Measurements from ENCODE around the gene MREG.

The MREG gene

DNA sequence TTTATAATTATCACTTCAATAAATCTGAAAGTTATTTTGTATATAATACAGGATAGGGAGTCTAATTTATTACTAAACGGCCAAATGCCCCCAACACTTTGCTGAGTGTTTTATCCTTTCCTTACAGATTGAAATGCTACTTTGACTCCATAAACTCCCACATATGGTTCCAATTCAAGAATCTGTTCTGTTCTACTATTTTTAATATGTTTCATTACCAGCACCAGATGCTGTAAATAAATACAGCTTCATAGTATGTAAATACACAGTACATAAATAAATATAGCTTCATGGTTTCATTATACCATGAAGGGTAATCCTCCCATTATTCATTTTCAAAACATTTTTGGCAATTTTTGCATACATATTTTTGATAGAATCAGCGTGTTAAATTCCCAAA lies 34.0 kb upstream of the MREG start:
- Histone ChIP-seq H2AFZ (ENCODE audit: insufficient read depth, low read length, poor library complexity) (no peak overlapping the region), H3K79me1 (ENCODE audit: low read length) (no peaks in the 10 kb centered on the region), H3K9ac (ENCODE audit: low read length) (no peak overlapping the region), H2BK12ac (ENCODE audit: low read length) (no peak overlapping the region), H3K4me3 (ENCODE audit: low read depth, low read length) (no peak overlapping the region), H3K9me3 (ENCODE audit: insufficient read depth, low read depth, low read length) (no peaks in the 10 kb centered on the region), H2AK5ac (ENCODE audit: low read length) (no peak overlapping the region), H4K91ac (ENCODE audit: low read depth, low read length) (no peak overlapping the region), H2BK5ac (ENCODE audit: low read depth, low read length, poor library complexity) (no peak overlapping the region), H4K8ac (ENCODE audit: low read depth, low read length) (no peak overlapping the region), H3K18ac (ENCODE audit: low read length) (no peak overlapping the region), H3K4me2 (ENCODE audit: low read length) (no peak overlapping the region), H3K27ac (ENCODE audit: low read depth, low read length) (no peak overlapping the region), H2BK120ac (ENCODE audit: insufficient read depth, low read length, poor library complexity) (no peak overlapping the region), H3K14ac (ENCODE audit: low read length) (no peak overlapping the region), H3K4ac (ENCODE audit: low read depth, low read length) (no peak overlapping the region), H3K79me2 (ENCODE audit: control insufficient read depth, insufficient read depth, low read length, poor library complexity) (no peaks in the 10 kb centered on the region), H3K4me1 (ENCODE audit: control insufficient read depth in 1 of 2, insufficient read depth in 2 of 2, low read length in 2 of 2) (no peaks in the 10 kb centered on the region), H3K27me3 (ENCODE audit: insufficient read depth, low read length) (no peaks in the 10 kb centered on the region), H4K12ac (ENCODE audit: low read depth, low read length) (no peak overlapping the region), H3K36me3 (ENCODE audit: control insufficient read depth in 1 of 2, insufficient read depth in 2 of 2, low read length in 2 of 2) (peaks cover 0 to 1% of the 10 kb centered on the region in 2 experiments), H3K23ac (ENCODE audit: low read length) (no peak overlapping the region)
- no CpG with 5 or more reads among the region's 2 CpGs for WGBS (ENCODE audit: extremely low coverage, insufficient coverage, insufficient read length)
- no peak for DNase-seq

- Histone ChIP-seq H2BK120ac (ENCODE audit: insufficient read depth, low read length, poor library complexity) (no peak overlapping the region), H3K79me2 (ENCODE audit: control insufficient read depth, insufficient read depth, low read length, poor library complexity) (no peaks in the 10 kb centered on the region), H3K18ac (ENCODE audit: low read length) (no peak overlapping the region), H3K27ac (ENCODE audit: low read depth, low read length) (no peak overlapping the region), H2AFZ (ENCODE audit: insufficient read depth, low read length, poor library complexity) (no peak overlapping the region), H3K4ac (ENCODE audit: low read depth, low read length) (no peak overlapping the region), H4K91ac (ENCODE audit: low read depth, low read length) (no peak overlapping the region), H3K27me3 (ENCODE audit: insufficient read depth, low read length) (no peaks in the 10 kb centered on the region), H4K8ac (ENCODE audit: low read depth, low read length) (no peak overlapping the region), H2BK12ac (ENCODE audit: low read length) (no peak overlapping the region), H3K79me1 (ENCODE audit: low read length) (no peaks in the 10 kb centered on the region), H3K9ac (ENCODE audit: low read length) (no peak overlapping the region), H3K4me3 (ENCODE audit: low read depth, low read length) (no peak overlapping the region), H2BK5ac (ENCODE audit: low read depth, low read length, poor library complexity) (no peak overlapping the region), H2AK5ac (ENCODE audit: low read length) (no peak overlapping the region), H3K23ac (ENCODE audit: low read length) (no peak overlapping the region), H3K14ac (ENCODE audit: low read length) (no peak overlapping the region), H3K36me3 (ENCODE audit: control insufficient read depth in 1 of 2, insufficient read depth in 2 of 2, low read length in 2 of 2) (peaks cover 0 to 1% of the 10 kb centered on the region in 2 experiments), H3K4me2 (ENCODE audit: low read length) (no peak overlapping the region), H3K9me3 (ENCODE audit: insufficient read depth, low read depth, low read length) (no peaks in the 10 kb centered on the region), H3K4me1 (ENCODE audit: control insufficient read depth in 1 of 2, insufficient read depth in 2 of 2, low read length in 2 of 2) (no peaks in the 10 kb centered on the region), H4K12ac (ENCODE audit: low read depth, low read length) (no peak overlapping the region)
- no peak for DNase-seq
- no CpG with 5 or more reads among the region's 5 CpGs for WGBS (ENCODE audit: extremely low coverage, insufficient coverage, insufficient read length)
These were observed 31.6 kb upstream of the MREG start for GRCh38 chr2:216044883-216045486.

DNA sequence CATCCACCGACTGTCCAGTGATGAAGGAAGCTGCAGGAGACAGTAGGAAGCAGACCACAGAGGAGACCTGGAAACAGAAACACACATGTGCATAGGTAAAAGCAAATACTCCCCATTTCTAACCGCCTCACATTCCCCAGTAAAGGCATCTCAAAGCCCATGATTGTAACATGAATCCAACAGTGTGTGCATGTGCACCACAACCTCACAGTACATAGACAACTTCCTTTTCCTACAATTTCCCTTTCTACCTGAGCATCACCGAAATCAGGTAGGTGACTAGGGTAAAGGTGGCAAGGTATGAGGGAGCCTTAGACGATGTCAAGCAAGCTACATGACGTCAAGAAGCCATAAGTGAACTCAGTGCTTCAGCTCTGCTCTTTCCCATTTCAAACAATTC lies 30.6 kb upstream of the MREG start:
- Histone ChIP-seq H3K4me1 (ENCODE audit: control insufficient read depth in 1 of 2, insufficient read depth in 2 of 2, low read length in 2 of 2) (no peaks in the 10 kb centered on the region), H3K79me1 (ENCODE audit: low read length) (no peaks in the 10 kb centered on the region), H3K36me3 (ENCODE audit: control insufficient read depth in 1 of 2, insufficient read depth in 2 of 2, low read length in 2 of 2) (peaks cover 0 to 1% of the 10 kb centered on the region in 2 experiments), H3K27me3 (ENCODE audit: insufficient read depth, low read length) (no peaks in the 10 kb centered on the region), H2AFZ (ENCODE audit: insufficient read depth, low read length, poor library complexity) (no peak overlapping the region), H4K91ac (ENCODE audit: low read depth, low read length) (no peak overlapping the region), H3K9ac (ENCODE audit: low read length) (no peak overlapping the region), H4K8ac (ENCODE audit: low read depth, low read length) (no peak overlapping the region), H3K27ac (ENCODE audit: low read depth, low read length) (no peak overlapping the region), H2AK5ac (ENCODE audit: low read length) (no peak overlapping the region), H2BK120ac (ENCODE audit: insufficient read depth, low read length, poor library complexity) (no peak overlapping the region), H3K18ac (ENCODE audit: low read length) (no peak overlapping the region), H3K9me3 (ENCODE audit: insufficient read depth, low read depth, low read length) (no peaks in the 10 kb centered on the region), H2BK12ac (ENCODE audit: low read length) (no peak overlapping the region), H4K12ac (ENCODE audit: low read depth, low read length) (no peak overlapping the region), H3K4me3 (ENCODE audit: low read depth, low read length) (no peak overlapping the region), H3K23ac (ENCODE audit: low read length) (no peak overlapping the region), H3K4me2 (ENCODE audit: low read length) (no peak overlapping the region), H3K79me2 (ENCODE audit: control insufficient read depth, insufficient read depth, low read length, poor library complexity) (no peaks in the 10 kb centered on the region), H2BK5ac (ENCODE audit: low read depth, low read length, poor library complexity) (no peak overlapping the region), H3K14ac (ENCODE audit: low read length) (no peak overlapping the region), H3K4ac (ENCODE audit: low read depth, low read length) (no peak overlapping the region)
- no peak for DNase-seq
- no CpG with 5 or more reads among the region's 5 CpGs for WGBS (ENCODE audit: extremely low coverage, insufficient coverage, insufficient read length)

DNA sequence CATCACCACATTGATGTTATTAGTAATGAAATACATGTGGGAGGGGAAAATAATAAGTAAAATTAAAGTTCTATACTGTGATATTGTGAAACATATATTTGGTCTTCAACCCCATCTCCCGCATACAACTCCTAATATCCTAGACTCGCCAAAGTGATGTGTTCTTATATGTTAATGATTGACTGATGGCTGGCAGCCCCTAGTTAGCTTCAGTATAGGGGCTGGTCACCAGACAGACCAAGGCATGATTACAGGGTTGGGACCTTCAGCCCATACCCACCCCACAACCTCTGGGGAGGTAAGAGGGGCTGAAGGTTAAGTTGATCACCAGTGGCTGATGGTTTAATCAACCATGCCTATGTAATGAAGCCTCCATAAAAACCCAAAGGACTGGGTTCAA lies 28.1 kb upstream of the MREG start:
- no CpG with 5 or more reads among the region's 2 CpGs for WGBS (ENCODE audit: extremely low coverage, insufficient coverage, insufficient read length)
- no peak overlapping the region for H3K23ac ChIP-seq (ENCODE audit: low read length)
- H3K27me3 ChIP-seq (ENCODE audit: insufficient read depth, low read length) = no peaks in the 10 kb centered on the region

More for the DNA sequence above, 28.1 kb upstream of the MREG start:
- H3K9me3 ChIP-seq (ENCODE audit: insufficient read depth, low read depth, low read length) = no peaks in the 10 kb centered on the region
- no peak overlapping the region for H3K4me2 ChIP-seq (ENCODE audit: low read length)
- no peak overlapping the region for H3K27ac ChIP-seq (ENCODE audit: low read depth, low read length)
- no peak overlapping the region for H3K14ac ChIP-seq (ENCODE audit: low read length)
- H2BK5ac ChIP-seq (ENCODE audit: low read depth, low read length, poor library complexity) = no peak overlapping the region
- H3K4me1 ChIP-seq (ENCODE audit: control insufficient read depth in 1 of 2, insufficient read depth in 2 of 2, low read length in 2 of 2) = no peaks in the 10 kb centered on the region
- no peak overlapping the region for H2BK12ac ChIP-seq (ENCODE audit: low read length)
- no peak overlapping the region for H4K91ac ChIP-seq (ENCODE audit: low read depth, low read length)
- H3K79me2 ChIP-seq (ENCODE audit: control insufficient read depth, insufficient read depth, low read length, poor library complexity) = no peaks in the 10 kb centered on the region
- H3K36me3 ChIP-seq (ENCODE audit: control insufficient read depth in 1 of 2, insufficient read depth in 2 of 2, low read length in 2 of 2) = no peaks in the 10 kb centered on the region
- no peak for DNase-seq
- H3K4me3 ChIP-seq (ENCODE audit: low read depth, low read length) = no peak overlapping the region
- no peak overlapping the region for H2BK120ac ChIP-seq (ENCODE audit: insufficient read depth, low read length, poor library complexity)
- no peak overlapping the region for H3K9ac ChIP-seq (ENCODE audit: low read length)
- no peak overlapping the region for H4K8ac ChIP-seq (ENCODE audit: low read depth, low read length)
- no peak overlapping the region for H4K12ac ChIP-seq (ENCODE audit: low read depth, low read length)
- no peak overlapping the region for H3K18ac ChIP-seq (ENCODE audit: low read length)
- H3K4ac ChIP-seq (ENCODE audit: low read depth, low read length) = no peak overlapping the region
- H2AK5ac ChIP-seq (ENCODE audit: low read length) = no peak overlapping the region
- no peaks in the 10 kb centered on the region for H3K79me1 ChIP-seq (ENCODE audit: low read length)
- no peak overlapping the region for H2AFZ ChIP-seq (ENCODE audit: insufficient read depth, low read length, poor library complexity)
